HG03175 (cell line): ENCODE data around the gene CTBP2.

Source experiments
- ATAC-seq: cut with Tn5 transposase; IDR thresholded peaks from one replicate; pipeline ENCODE4 v1.9.1; 2021; ENCODE audit warnings: mild to moderate bottlenecking, moderate library complexity; ENCODE audit not compliant: unreplicated experiment

Gene CTBP2

GRCh38 chr10:125049216-125049881, 111.0 kb downstream of the CTBP2 start:
- ATAC-seq = no peak

DNA sequence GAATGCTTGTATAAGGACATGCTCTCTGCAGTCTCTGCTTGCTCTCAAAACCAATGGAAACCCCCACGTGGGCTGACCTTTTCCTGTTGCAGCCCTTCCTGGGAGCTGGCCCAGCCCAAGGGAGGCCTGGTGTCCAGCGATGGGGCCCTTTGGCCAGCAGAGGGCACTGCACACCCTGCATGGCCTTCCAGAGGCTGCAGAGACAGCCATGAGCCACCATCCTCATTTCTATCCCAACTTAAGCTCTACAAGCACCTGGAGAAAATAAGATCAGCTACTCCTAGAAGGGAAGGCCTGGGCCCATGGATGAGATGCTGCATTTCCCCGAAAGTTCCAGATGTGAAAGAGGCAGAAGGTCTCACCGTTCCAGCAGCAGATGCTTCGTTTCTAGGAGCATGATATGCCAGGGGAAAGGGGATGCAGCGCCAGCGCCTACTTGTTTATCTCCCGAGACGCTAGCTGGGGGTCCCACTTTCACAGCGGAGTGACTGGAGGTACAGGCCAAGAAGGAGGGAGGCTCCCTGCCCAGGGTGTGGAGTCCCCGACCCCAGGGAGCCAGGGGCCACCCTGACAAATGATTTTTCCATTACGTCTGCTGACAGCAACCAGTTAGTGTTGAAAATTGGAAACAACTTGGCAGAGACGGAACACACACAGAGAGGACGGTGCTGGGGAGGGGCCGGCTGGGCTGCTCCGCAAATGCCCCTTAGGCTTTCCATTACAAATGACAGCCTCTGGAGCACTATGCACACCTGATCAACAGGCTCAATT, 112.1 kb downstream of the CTBP2 start:
- ATAC-seq = peak; percentile 90

DNA sequence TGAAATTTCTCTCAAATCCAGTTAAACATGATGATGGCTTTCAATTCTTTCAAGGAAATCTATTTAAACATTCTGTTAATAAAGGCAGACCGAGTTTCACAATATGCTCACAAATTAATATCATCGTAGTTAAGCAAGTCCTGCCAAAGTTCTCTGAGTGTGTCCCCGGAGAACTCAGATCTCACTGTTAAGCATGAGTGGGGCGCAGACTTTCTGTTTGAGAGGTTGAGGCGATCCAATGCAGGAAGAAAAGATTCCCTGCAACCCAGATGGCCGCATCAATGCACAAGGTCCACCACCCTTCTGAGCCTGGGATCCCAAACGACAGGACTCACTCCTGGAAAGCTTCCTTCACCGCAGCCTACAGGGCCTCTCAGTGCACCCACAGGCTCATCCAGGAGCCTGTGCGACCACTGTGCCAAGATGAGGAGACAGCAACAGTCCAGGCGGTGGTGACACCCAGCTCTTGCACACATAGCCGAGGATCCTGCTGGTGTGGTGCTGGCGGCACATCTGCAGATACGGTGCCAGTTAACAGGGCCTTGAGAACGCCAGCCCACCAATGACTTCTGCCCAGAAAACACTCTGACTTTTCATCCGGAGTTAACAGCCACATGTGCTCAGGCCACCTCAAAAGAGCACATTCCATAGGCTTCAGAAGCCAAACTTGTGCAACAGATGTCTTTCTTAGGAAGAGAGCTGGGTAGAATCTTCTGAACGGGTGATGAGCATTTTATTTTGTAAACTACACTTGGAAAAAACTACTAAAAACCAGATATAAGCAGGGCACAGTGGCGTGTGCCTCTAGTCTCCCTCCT, 116.3 kb downstream of the CTBP2 start:
- ATAC-seq = no peak

- ATAC-seq = no peak
These were observed 118.4 kb downstream of the CTBP2 start for GRCh38 chr10:125041856-125042506.

DNA sequence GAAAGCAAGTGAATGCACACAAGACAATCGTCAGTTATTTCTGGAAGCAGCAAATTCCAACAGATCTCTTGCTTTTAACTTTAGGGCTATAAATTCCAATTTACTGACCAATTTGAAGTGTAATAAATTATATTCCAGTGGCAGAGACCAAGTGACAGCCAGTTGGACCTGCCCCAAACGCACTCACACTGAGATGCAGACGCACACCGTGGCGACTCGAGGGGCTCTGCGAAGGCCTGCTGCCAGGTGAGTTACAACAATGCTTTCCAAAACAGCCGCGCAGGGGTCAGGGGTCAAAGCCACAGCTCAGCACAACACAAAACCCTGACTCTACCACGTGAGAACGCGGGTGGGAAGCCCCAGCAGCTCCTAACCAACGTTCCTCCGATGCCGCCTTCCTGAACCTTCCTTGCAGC, 121.0 kb downstream of the CTBP2 start:
- ATAC-seq = no peak

- no peak for ATAC-seq
These were observed 121.7 kb downstream of the CTBP2 start for GRCh38 chr10:125038637-125039036.

- ATAC-seq = no peak
These were observed 123.1 kb downstream of the CTBP2 start for GRCh38 chr10:125037145-125037877.

DNA sequence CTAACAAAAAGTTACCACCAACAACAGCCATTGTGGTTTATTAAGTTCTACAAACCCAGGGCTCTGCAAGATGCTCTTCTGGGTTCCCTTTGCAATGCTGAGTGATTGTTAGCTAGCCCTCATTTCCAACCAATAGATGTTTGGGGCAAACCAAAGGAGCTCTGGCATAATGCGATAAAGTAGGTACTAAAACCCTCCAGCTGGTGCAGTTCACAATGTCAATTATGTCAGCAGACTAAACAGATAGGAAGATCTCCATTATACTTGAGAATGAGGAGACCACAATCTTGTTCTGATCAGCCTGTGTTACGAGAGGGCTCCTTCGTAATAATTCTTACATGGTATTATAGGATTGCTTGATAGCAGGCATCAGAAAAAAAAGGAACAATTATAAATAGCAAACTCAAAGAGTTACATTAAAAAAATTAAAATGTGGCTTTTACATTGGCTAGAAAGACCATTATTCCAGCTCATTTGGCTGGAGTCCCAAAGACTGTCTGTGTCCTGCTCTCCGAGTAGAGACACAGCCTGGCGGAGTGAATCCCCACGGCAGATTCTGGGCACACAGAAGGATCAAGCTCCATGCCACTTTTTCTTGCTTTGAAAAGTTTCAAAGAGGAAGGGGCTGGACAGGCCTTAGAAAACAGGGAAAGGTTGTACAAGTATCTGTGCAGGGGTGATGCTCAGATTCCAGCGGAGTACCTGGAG, 124.6 kb downstream of the CTBP2 start:
- no peak for ATAC-seq

GRCh38 chr10:125035136-125035535, 125.2 kb downstream of the CTBP2 start:
- no peak for ATAC-seq

- no peak for ATAC-seq
These were observed 125.7 kb downstream of the CTBP2 start for GRCh38 chr10:125034675-125035074.

DNA sequence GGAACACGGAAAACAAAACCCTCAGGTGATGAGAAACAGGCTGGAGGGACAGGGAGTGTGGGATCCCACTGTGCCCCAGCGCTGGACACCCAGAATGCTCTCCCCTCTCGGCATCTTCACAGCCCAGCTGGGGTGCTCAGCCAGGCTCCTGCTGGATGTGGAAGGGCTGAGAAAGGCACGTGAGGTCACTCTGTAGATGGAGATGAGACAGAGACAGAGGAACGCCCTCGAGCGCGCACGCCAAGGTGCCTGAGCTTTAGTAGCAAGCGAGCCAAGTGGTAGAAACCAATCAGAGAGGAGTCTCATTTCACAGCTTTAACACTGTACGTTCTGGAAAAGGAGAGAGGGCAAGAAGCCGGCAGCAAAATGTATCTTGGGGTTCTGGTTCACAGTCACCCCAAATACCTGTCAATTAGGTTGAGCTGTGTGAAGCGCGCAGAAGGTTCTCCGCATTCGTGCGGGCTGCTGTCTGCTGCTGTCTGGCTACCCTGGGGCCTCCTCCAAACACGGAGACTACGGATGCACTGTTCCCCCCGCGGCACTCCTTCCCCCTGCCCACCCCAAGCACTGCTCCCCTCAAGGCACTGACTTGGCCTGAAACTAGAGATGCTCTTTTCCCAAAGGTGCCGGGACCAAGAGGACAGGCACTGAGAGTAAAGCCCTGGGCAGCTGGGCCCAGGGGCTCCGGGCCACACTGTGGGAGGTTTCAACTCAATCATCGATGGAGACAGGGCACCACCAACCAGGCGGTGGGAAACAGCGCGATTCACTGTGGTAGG, 127.0 kb downstream of the CTBP2 start:
- ATAC-seq = no peak

GRCh38 chr10:125032474-125033020, 127.8 kb downstream of the CTBP2 start:
- no peak for ATAC-seq

- no peak for ATAC-seq
These were observed 129.7 kb downstream of the CTBP2 start for GRCh38 chr10:125030567-125031197.

DNA sequence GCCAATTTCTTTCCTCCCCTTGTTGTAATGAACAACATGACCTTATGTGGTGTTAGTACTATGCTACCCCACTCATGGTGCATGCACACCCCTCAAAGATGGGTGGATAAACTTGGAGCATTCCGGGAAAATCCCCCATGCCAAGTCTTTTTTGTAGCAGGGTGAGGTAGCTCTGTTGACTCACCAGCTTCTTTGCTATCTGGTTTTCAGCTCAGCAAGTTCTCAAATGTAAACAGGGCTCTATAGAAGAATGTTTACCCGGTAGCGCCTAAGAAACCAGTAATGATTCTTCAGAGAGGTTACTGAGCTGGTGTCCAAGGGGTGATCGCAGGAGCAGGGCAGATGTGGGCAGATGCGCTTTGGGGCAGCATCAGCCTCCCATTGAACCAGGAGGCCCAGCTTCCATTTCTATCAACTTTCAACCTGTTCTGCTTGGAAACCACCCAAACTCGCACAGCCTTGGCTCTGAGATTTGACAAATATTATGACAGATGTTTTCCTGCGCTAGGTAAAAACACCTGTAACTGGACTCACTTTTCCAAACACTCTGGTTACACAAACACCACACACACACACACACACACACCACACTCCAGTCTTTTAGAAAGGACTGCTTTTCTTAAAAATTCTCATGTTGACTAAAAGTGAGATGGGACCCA, 130.7 kb downstream of the CTBP2 start:
- no peak for ATAC-seq

DNA sequence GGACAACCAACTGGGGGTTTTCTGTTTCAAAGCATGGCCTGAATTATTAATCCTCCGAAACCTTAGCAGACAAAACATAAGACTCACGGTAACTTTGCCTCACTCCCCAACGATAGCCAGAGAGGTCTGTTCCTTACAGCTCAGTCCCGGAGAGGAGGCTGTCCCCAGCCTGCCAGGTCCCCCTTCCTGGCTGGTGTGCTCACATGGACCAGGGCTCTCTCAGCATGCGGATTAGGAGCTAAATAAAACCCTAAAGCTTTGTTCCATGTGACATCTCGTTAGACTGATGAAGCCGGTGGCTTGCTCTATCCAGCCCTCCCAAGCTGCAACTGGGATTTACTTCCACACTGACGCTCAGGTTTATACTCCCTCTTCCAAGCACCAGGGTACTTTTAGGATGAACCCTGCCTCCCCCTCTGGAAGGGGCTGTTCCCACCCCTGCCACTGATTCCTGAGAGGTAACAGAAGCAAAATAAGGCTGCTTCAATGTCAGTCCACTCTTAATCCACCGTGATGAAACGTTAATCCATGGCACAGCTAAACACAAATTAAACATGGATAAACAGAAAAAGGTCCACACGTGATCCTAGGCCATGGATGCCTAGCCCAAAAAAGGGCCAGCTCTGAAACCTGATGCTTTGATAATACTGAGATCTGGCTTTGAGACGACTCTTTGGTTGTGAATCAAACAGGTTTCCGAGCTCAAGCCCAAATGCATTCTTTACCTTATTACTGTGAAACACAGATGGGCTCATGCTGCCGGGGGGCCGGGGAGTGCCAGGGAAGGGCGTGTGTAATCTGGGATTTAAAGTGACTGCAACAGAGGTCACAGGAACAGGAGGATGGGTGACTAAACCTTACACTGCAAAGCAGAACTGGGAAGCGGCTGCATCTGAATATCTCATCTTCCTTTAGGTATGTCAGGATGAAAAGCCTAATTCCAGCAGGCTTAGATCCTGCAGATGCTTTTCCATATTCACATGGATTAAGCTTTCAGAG, 132.2 kb downstream of the CTBP2 start:
- ATAC-seq = no peak

DNA sequence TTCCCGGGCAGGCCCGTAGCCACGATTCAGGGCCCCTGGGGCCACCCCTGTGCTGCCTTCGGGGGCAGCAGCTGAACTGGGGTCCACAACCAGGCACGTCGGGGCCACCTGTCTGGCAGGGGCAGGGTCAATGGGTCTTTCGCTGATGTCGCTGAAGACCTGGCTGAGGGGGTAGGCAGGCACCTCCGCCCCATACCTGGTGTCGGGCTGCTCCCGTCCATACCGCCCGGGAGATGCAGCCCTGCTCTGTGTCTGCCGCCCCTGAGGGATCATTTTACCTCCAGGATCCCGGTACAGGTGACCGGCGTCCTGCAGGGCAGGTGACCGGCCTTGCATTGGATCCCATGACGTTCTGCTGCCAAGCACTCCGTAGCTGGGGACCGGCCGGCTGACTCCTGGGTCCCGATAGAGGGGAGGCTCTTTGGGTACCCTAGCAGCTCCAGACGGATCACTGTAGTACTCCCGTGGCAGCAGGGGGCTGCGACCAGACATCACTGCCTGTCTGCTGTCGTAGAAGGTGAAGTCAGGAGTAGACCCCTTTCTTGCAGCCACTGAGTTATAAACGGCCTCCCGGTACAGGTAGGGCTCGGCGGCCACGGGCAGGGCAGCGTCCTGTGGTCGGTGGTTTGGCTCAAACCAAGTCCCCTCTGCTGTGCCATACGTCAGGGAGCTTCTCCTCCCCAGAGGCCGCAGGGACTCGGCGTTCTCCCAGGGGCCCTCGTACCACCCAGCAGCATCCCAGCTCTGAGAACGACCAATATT, 133.2 kb downstream of the CTBP2 start:
- ATAC-seq = no peak
